ENCODE measurements around the gene DPP4.

DNA sequence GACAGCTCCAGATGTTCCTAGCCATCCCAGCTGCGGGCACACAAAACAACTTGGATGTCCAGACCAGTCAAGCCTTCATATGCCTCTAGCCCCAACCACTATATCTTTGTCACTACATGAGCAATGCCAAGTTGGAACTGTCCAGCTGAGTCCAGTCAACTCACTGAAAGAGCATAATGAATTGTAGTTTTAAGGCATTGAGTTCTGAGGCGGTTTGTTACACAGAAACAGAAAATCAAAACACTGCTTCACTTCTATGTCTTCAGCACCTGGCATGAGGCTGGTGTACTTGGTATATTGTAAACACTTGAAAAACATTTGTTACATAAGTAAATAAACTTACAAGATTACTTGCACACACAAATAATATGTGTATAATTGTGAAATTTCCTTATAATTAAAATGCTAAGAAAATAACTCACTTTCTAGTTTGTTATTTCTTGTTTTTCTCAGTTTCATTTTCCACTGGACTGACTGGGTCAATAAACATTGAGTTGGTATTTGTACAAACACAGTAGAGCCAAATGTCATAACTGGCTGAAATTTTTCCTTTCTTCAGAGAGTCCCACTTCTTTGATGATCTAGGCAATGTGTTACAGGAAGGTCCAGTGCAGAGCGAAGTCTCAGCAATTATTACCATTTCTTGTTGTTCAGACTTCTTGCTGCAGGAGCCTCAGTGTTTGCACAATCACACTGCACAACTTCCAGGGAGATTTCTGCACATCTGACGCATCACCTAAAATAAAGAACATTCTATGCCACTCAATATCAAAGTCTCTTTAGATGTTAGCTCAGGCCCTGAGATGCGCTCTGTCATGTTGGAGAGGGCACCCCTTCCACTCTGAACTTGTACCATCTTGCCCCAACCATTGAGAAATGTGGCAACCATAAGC is 38.2 kb upstream of the DPP4 start:
- TF ChIP-seq, protein P1, sequence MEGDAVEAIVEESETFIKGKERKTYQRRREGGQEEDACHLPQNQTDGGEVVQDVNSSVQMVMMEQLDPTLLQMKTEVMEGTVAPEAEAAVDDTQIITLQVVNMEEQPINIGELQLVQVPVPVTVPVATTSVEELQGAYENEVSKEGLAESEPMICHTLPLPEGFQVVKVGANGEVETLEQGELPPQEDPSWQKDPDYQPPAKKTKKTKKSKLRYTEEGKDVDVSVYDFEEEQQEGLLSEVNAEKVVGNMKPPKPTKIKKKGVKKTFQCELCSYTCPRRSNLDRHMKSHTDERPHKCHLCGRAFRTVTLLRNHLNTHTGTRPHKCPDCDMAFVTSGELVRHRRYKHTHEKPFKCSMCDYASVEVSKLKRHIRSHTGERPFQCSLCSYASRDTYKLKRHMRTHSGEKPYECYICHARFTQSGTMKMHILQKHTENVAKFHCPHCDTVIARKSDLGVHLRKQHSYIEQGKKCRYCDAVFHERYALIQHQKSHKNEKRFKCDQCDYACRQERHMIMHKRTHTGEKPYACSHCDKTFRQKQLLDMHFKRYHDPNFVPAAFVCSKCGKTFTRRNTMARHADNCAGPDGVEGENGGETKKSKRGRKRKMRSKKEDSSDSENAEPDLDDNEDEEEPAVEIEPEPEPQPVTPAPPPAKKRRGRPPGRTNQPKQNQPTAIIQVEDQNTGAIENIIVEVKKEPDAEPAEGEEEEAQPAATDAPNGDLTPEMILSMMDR (IDR thresholded peaks at IDR 0.05; ENCODE audit: low read depth, low read length), result no peak
- TF ChIP-seq EZH2phosphoT487 (IDR thresholded peaks at IDR 0.05; ENCODE audit: low read depth), result no peak
